Measurements from ENCODE around the gene SLC25A1. TPM values are rescaled to one million over a fixed set of nuclear protein-coding genes. Genes with fewer than 3 reads are reported as not detected.

Gene SLC25A1
- total RNA-seq, 1 experiment from 2014 or later: 162 TPM

DNA sequence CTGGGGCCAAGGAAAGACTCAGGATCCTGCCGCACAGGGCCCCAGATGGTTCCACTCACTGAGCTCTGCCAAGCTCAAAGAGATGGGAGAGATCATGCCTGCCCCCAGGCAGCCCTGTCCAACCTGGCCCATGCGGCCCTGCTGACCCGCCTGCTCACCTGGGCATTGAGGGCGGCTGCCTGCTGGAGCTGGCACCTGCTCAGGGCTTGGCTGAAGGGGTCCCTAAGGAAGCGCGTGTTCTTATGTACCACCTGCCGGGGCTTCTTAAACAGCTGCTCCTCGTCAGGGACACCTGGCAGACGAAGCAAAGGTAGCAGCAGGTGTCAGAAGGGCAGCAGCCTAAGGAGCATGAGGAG is 39.6 kb downstream of the SLC25A1 start:
- ATAC-seq (no peak), DNase-seq (ENCODE audit: low read depth, low spot score) (no peak)
- Histone ChIP-seq H3K4me3 (ENCODE audit: low read depth in 2 of 2, low read length in 2 of 2) (no peak overlapping the region), H3K36me3 (ENCODE audit: control insufficient read depth, insufficient read depth, low read length) (peaks cover 3% of the 10 kb centered on the region), H3K27me3 (ENCODE audit: control insufficient read depth, insufficient read depth, low read length) (no peaks in the 10 kb centered on the region), H3K9me3 (ENCODE audit: control insufficient read depth, insufficient read depth, low read depth, low read length) (no peaks in the 10 kb centered on the region), H3K27ac (ENCODE audit: low read length) (no peak overlapping the region), H3K4me1 (ENCODE audit: control insufficient read depth, insufficient read depth, low read length) (no peaks in the 10 kb centered on the region)
- CTCF ChIA-PET: no interaction called here
- TF ChIP-seq, protein P1, sequence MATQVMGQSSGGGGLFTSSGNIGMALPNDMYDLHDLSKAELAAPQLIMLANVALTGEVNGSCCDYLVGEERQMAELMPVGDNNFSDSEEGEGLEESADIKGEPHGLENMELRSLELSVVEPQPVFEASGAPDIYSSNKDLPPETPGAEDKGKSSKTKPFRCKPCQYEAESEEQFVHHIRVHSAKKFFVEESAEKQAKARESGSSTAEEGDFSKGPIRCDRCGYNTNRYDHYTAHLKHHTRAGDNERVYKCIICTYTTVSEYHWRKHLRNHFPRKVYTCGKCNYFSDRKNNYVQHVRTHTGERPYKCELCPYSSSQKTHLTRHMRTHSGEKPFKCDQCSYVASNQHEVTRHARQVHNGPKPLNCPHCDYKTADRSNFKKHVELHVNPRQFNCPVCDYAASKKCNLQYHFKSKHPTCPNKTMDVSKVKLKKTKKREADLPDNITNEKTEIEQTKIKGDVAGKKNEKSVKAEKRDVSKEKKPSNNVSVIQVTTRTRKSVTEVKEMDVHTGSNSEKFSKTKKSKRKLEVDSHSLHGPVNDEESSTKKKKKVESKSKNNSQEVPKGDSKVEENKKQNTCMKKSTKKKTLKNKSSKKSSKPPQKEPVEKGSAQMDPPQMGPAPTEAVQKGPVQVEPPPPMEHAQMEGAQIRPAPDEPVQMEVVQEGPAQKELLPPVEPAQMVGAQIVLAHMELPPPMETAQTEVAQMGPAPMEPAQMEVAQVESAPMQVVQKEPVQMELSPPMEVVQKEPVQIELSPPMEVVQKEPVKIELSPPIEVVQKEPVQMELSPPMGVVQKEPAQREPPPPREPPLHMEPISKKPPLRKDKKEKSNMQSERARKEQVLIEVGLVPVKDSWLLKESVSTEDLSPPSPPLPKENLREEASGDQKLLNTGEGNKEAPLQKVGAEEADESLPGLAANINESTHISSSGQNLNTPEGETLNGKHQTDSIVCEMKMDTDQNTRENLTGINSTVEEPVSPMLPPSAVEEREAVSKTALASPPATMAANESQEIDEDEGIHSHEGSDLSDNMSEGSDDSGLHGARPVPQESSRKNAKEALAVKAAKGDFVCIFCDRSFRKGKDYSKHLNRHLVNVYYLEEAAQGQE (IDR thresholded peaks at IDR 0.05; ENCODE audit: insufficient read depth in 1 of 2, low read depth in 2 of 2, low read length in 1 of 2): no peak
- TF ChIP-seq, protein P2, sequence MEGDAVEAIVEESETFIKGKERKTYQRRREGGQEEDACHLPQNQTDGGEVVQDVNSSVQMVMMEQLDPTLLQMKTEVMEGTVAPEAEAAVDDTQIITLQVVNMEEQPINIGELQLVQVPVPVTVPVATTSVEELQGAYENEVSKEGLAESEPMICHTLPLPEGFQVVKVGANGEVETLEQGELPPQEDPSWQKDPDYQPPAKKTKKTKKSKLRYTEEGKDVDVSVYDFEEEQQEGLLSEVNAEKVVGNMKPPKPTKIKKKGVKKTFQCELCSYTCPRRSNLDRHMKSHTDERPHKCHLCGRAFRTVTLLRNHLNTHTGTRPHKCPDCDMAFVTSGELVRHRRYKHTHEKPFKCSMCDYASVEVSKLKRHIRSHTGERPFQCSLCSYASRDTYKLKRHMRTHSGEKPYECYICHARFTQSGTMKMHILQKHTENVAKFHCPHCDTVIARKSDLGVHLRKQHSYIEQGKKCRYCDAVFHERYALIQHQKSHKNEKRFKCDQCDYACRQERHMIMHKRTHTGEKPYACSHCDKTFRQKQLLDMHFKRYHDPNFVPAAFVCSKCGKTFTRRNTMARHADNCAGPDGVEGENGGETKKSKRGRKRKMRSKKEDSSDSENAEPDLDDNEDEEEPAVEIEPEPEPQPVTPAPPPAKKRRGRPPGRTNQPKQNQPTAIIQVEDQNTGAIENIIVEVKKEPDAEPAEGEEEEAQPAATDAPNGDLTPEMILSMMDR (IDR thresholded peaks at IDR 0.05): no peak
- TF ChIP-seq SIN3A (IDR thresholded peaks at IDR 0.05; ENCODE audit: borderline replicate concordance, insufficient read depth, low read depth, low read length) (no peak), POLR2AphosphoS5 (IDR thresholded peaks at IDR 0.05; ENCODE audit: low read depth, low read length) (no peak), TCF7L2 (IDR thresholded peaks at IDR 0.05; ENCODE audit: low read depth, low read length) (no peak)
- in situ Hi-C loops (cut with HindIII; ENCODE audit: low pct_unique_long_range_greater_than_20kb, low sequenced_read_pairs): no loop called here
- intact Hi-C loops (cut with micrococcal nuclease; ENCODE audit: unreplicated experiment): no loop called here
- no TSS peak for BruUV-seq (replicated peaks)
- POLR2A ChIA-PET: no interaction called here

DNA sequence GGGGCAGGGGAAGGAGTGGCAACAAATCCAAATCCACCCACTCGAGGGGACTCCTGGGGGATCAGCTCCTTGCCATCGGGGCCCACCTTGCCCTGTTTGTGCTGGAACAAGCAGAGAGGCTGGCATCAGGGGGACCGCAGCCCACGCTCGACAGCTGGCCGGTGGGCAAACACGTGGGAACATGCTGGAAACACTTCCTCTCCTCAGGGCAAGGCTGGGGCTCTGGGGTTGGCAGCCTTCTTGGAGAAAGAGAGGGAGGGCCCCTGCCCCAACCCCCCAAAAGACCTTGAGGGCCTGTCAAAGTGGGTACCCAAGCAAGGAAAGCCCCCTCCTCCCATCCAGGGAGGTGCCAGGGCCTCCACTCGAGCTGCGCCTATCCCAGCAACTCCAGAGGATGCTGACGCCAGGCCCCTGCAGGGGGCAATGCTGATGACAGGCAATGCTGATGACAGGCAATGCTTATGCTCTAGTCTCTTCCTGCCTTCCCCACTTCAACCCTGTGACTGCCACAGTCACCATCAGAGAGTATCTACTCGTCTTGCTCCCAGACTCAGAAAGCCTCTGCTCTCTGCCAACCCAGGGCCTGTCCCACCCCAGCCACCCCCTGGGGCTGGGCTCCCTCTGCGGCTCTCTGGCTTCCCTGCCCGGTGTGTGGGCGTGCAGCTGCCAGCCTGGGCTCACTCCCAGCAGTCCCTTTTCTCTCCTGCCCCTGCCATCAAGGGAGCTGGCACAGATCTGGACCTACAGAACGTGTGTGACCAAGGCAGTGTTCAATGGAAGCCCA is 40.1 kb downstream of the SLC25A1 start:
- BruUV-seq (replicated peaks): no TSS peak
- H3K36me3 ChIP-seq (ENCODE audit: control insufficient read depth, insufficient read depth, low read length): peaks cover 2% of the 10 kb centered on the region; the same call in 1 of the 2 replicates
- H3K4me3 ChIP-seq (ENCODE audit: low read depth in 2 of 2, low read length in 2 of 2): no peak overlapping the region
- H3K9me3 ChIP-seq (ENCODE audit: control insufficient read depth, insufficient read depth, low read depth, low read length): no peaks in the 10 kb centered on the region
- intact Hi-C loops (cut with micrococcal nuclease; ENCODE audit: unreplicated experiment): no loop called here
- POLR2A ChIA-PET: no interaction called here
- in situ Hi-C loops (cut with HindIII; ENCODE audit: low pct_unique_long_range_greater_than_20kb, low sequenced_read_pairs): no loop called here
- DNase-seq (ENCODE audit: low read depth, low spot score): no peak
- no peak for TF ChIP-seq TCF7L2 (IDR thresholded peaks at IDR 0.05; ENCODE audit: low read depth, low read length)
- TF ChIP-seq, protein P1 (IDR thresholded peaks at IDR 0.05; ENCODE audit: insufficient read depth in 1 of 2, low read depth in 2 of 2, low read length in 1 of 2): no peak
- TF ChIP-seq, protein P2 (IDR thresholded peaks at IDR 0.05): no peak
- TF ChIP-seq SIN3A (IDR thresholded peaks at IDR 0.05; ENCODE audit: borderline replicate concordance, insufficient read depth, low read depth, low read length): no peak
- no peak for TF ChIP-seq POLR2AphosphoS5 (IDR thresholded peaks at IDR 0.05; ENCODE audit: low read depth, low read length)
- CTCF ChIA-PET: no interaction called here
- no peaks in the 10 kb centered on the region for H3K4me1 ChIP-seq (ENCODE audit: control insufficient read depth, insufficient read depth, low read length)
- H3K27ac ChIP-seq (ENCODE audit: low read length): no peak overlapping the region
- H3K27me3 ChIP-seq (ENCODE audit: control insufficient read depth, insufficient read depth, low read length): no peaks in the 10 kb centered on the region
- no peak for ATAC-seq

Measured in Panc1 (cell line).